Renal cortical epithelial cell (primary cell): ENCODE measurements around the gene DHX15. TPM values are rescaled to one million over a fixed set of nuclear protein-coding genes. Genes with fewer than 3 reads are reported as not detected.
"Not testable (repeated sequence)": the region's sequence is repeated elsewhere in the genome, so short reads cannot be mapped to it uniquely, and the experiment has no call there.

Experiments used
- DNase-seq: peaks from one replicate; pipeline ENCODE4 v3.0.0-alpha.2; 2011; ENCODE audit warnings: low read depth
- total RNA-seq: library from RNA; depleted of rRNA; stranded (reverse); fragments of >200 nt; gene quantifications from 2 replicates; pipeline ENCODE4 v1.2.3, GENCODE V29; 2014

Gene DHX15
- total RNA-seq, 1 donor from 2014 or later: 240 TPM

GRCh38 chr4:24544208-24544988 lies 40.0 kb downstream of the DHX15 start:
- DNase-seq: no peak

DNA sequence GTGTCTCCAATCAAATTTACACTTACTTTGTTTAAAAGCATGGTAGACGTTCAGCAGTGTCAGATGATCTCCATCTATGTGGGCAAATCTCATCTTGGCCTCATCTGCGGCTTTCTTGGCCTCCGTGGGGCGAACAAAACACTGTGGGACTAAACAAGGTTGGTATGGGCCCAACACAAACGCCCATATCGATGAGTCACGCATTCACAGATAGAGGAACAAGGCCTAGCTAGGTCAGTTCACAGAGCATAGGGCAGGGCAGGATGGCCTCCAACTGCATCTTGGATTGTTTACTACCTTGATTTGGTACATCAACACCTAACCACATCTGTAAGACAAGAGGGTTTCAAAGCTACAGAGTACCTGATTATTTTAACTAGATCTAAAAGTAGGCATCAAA lies 47.3 kb downstream of the DHX15 start:
- DNase-seq: no peak

- DNase-seq: no peak
Observed at GRCh38 chr4:24535399-24535798, 49.0 kb downstream of the DHX15 start.

DNA sequence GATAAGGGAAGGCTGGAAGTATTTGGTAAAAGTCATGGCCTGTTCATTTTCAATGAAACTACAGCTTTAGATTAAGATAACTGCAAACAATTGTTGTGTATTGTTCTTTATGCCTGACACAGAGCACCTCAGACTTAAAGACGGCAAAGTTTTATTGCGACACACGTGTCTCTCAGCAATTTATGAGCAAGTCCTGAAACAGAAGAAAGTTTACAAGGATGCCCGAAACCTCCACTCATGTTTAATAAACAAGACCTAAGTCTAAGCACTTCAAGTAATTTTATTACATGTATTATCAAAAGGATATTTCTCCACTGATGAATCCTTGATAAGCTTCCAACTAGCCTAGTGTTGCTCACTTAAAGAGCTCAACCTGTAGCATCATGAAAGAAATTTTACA lies 51.0 kb downstream of the DHX15 start:
- no peak for DNase-seq

DNA sequence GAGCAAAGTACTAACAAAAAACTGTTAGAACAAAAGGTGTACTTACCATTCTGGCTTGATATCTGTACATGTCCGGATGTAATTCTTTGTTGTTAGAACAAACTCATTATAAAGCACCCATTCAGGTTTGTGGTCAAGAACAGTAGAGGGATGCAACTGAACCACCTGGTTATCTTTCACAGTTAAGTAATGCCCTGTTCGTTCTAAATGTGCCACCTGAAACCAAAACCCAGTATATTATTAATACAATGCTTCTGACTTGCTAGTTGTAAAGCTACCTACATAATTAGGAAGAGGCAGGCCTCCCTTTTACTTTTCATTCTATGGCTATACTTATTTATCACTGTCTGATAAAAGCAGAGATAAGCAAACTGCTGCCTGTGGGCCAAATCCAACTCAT lies 54.8 kb downstream of the DHX15 start:
- DNase-seq: no peak

DNA sequence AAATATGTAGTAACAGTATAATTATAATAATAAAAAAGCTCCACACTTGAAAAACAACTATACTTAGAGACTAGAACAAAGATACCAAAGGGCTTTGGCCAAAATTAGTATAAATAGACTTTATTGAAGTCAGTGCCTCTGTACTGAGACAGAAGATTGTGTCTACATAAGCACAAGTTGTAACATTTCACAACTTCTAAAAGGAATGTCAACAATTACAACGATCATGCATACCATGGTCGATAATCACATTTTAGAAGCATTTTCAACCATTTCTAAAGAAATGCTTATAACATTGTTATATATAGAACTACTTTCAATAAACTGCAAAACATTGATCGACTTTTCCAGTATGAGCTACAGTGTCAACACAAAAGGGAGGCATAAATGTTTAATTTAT lies 57.0 kb downstream of the DHX15 start:
- no peak for DNase-seq

DNA sequence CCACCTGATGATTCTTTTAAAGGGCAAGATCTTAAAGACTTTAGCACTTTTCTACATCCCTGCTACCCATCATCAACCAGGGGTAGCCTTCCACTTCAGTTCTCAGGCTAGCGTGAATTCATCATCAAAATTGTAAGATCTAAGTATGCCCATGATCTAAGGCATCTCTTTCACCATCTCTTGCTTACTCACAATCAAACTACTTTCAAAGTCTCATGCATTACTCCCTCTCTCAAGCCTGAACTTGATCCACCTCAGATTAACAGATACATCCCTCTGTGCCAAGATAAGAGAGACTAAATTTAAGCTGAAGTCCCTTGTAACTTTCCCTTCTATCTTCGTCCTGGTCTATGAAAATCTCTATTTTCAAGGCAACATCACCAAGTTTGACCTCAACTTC lies 62.8 kb downstream of the DHX15 start:
- no peak for DNase-seq

GRCh38 chr4:24519649-24520048 lies 64.7 kb downstream of the DHX15 start:
- peak; percentile 72 for DNase-seq

DNA sequence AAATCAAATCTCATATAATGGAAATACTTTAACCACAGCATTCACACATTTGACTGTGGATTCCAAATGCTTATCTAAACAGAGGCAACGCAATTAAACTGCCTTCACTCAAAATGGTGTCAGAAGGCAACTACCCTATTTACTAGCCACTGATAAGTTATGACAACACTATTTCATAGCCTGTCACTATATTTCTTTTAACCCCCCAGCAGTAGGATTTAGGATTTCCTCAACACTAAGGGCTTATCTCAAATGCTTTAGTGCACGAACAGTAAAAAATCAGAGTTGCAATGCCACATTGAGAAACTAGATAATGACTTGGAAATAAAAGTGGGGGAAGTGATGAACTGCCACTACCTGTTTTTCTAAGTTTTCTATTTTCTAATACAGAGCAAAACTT lies 66.7 kb downstream of the DHX15 start:
- DNase-seq: no peak

GRCh38 chr4:24516926-24517325 lies 67.4 kb downstream of the DHX15 start:
- no peak for DNase-seq

GRCh38 chr4:24515698-24516097 lies 68.7 kb downstream of the DHX15 start:
- no peak for DNase-seq

DNA sequence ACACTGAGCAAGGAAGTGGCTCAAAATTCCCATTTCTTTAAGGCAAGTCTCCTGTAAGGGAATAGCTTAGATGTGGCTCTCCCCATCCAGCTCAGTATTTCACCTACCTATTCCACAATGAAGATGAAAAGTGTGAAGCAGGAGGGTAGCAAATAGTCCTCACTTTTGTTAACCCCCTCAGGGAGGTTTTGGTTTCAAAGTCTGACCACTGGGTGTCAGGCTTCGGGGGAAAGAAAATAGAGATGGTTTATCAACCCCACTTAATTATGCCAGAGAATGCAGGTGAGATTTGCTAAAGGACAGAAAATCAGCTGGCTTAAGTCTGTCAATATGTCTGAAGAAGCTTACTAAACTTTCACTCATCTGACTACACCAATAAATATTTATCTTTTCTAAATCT lies 69.5 kb downstream of the DHX15 start:
- no peak for DNase-seq

DNA sequence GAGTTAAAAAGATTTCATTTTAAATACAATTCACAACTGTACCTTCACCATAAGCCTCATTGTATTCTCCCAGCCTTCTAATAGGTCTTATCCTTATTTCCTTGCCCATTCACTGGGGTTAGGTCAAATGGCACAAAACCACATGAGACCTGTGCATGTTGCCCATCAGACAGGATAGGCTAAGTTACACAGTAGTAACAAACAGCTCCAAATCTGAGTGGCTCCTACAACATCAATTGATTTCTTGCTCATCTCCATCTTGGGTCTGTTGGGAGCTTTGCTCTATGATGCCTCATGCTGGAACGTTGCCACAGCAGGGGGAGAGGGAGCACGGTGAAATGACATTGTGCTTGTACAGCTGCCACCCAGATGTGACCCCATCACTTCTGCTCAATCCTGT lies 70.6 kb downstream of the DHX15 start:
- no peak for DNase-seq

GRCh38 chr4:24511371-24512063 lies 72.8 kb downstream of the DHX15 start:
- DNase-seq: no peak

DNA sequence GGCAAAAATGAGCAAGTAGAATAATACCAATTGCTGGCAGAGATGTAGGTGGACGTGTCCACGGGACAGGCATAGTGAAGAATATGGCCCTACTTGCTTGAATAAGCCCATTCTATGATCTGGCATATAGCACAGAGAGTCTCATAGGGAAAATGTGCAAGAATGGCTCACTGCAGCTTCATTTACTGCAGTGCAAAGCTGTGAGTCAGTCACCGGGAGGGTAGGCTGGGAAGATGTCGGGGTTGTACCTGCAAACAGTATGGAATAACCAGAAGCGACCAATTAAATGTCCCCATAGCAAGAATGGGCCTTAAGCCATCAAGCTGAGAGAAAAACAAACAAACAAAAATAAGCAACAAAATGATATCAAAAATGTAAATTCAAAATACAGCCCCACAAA lies 74.3 kb downstream of the DHX15 start:
- no peak for DNase-seq

DNA sequence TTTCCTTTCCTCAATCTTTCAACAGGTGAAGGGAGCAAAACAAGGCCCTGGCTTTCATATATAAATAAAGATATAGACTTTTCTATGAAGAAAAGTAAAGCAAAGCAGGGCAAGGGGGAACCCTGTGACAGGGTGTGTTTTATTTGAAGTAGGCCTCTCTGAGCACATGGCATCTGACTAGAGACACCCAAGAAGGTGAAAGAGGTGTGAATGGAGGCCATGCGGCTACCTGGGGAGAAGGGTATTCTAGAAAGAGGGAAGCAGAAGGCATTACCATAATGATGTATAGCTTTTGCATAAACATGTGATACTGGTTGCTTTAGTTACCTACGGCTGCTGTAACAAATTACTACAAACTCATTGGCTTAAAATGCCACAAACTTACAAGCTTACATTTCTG lies 75.8 kb downstream of the DHX15 start:
- no peak for DNase-seq

GRCh38 chr4:24507439-24507838 lies 76.9 kb downstream of the DHX15 start:
- DNase-seq: no peak

DNA sequence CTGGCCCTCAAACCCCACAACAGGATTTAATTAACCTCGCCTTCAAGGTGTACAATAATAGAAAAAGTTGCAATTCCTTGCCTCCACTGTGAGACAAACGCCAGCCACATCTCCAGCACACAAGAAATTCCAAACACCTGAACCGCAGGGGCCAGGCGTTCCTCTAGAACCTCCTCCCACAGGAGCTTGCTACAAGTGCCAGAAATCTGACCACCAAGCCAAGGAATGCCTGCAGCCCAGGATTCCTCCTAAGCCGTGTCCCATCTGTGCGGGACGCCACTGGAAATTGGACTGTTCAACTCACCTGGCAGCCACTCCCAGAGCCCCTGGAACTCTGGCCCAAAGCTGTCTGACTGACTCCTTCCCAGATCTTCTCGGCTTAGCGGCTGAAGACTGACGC lies 81.3 kb downstream of the DHX15 start:
- not testable (repeated sequence) for DNase-seq

DNA sequence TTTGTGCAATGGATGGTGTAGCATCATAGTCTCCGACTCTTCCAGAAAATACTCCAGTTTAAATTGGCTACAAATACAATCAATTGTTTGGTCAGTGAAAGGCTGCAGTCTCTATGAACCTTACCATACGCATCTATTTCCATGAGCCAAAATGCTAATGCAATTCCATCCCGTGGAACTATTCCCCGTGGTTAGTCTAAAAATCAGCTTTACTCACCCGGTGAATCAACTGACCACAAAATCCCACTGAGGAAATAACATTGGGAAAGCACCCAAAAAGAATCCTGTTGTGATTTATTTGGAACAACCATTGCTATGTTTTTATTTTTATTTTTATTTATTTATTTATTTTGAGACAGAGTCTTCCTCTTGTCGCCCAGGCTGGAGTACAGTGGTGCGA lies 87.1 kb downstream of the DHX15 start:
- no peak for DNase-seq

GRCh38 chr4:24496597-24496996 lies 87.8 kb downstream of the DHX15 start:
- no peak for DNase-seq

- no peak for DNase-seq
Observed at GRCh38 chr4:24495388-24495787, 89.0 kb downstream of the DHX15 start.

- DNase-seq: no peak
Observed at GRCh38 chr4:24489870-24490269, 94.5 kb downstream of the DHX15 start.

DNA sequence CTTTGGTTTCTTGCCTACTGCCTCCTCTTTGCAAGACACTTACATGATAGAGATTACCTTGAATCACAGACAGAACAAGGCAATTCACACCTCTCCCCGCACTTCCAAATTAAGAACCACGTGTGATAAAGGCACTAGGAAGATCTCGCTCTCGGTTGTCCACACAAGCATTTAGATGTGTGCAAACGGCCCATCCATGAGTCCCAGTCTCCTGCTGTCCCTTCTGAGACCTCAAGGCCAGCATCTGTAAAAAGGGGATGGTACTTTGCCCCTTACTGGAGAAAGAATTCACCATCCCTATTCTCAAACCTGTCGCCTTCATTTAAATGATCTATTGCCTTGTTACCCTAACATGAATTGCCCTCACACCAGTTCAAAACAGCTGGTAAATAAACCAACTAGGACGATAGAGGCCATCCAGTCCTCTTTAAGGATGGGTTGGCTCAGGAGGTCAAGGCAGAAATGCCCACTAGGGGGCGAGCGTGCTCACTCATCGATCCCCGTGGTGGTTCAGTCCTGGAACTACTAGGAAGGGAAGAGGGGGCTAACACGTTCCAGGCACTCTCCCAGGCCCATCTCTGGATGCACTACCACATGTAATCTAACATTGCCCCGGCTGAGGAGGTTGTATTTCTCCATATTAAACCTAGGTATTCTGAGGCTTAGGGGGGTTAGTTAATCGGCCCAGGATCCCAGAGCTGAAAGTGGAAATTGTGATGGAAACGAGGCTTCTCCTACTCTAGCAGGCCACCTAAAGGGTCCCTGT lies 95.8 kb downstream of the DHX15 start:
- peak; percentile 41 for DNase-seq
